ENCODE data around the gene GTF2A1L.
"Not testable (repeated sequence)": the region's sequence is repeated elsewhere in the genome, so short reads cannot be mapped to it uniquely, and the experiment has no call there.

GTF2A1L gene

GRCh38 chr2:48617618-48618017, at the start of gene GTF2A1L:
Gene GTF2A1L (plus strand): TSS chr2:48617856. CDS start chr2:48617875, 19 bp downstream.
- DNase-seq (ENCODE audit: low read depth), result no peak

DNA sequence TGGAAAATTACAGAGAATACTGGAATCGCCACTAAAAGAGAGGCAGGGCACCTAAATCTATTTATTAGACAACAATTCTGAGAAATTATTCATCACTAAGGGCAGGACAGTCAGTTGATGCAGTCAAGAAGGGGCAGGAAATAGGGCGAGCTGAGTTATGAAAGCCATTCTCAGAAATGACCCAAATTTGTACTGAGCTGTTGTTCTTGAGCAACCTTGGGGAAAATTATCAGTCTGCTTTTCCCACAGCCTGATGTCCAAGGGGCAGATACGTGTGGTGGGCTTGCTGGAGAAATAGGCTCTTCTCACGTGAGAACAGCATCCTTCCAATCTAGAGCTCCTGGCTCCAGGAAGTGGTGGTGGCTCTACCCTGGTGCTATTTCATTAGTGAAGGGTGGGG, 49.1 kb upstream of the GTF2A1L start:
- no peak for DNase-seq (ENCODE audit: low read depth)

DNA sequence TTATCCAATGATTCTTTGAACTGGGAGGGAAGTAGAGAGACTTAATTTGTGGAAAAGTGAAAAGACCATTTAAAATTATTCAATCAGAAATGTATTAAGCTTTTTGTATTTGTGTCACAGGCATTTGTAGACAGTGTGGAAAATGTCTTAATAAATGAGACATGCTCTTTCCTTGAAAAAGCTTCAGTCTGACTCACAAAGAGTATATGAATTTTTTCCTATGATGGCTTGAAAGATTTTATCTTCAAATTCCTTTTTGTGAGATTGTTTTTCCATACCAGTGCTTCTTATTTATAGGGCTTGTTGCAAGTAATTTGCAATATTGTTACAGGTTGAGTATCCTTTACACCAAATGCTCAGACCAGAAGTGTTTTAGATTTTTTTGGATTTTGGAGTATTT, 48.2 kb upstream of the GTF2A1L start:
- DNase-seq (ENCODE audit: low read depth), result no peak

- no peak for DNase-seq (ENCODE audit: low read depth)
These were observed 44.8 kb upstream of the GTF2A1L start for GRCh38 chr2:48572816-48573215.

GRCh38 chr2:48574353-48575287, 43.0 kb upstream of the GTF2A1L start:
- DNase-seq (ENCODE audit: low read depth), result no peak

DNA sequence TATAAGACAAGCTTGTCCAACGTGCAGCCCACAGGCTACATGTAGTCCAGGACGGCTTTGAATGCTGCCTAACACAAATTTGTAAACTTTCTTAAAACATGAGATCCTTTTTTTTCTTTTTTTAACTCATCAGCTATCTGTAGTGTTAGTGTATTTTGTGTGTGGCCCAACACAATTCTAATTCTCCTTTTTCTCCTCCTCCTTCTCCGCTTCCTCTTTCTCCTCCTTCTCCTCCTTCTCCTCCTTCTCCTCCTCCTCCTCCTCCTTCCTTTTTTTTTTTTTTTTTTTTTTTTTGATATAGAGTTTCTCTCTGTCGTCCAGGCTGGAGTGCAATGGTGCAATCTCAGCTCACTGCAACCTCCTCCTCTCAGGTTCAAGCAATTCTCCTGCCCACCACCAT, 39.3 kb upstream of the GTF2A1L start:
- DNase-seq (ENCODE audit: low read depth), result no peak

DNA sequence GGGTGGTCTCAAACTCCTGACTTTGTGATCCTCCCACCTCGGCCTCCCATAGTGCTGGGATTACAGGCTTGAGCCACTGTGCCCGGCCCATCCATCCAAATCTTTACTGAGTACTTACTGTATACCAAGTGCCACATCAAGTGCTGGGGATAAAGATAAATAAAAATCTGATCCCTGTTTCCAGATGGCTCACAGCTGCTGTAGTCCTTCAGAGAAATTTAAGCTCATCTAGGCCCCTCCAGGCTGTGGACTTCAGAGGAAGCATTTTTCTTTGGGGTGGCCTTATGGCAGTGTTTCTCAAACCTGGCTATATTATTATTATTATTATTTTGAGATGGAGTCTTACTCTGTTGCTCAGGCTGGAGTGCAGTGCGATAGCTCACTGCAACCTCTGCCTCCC, 33.7 kb upstream of the GTF2A1L start:
- no peak for DNase-seq (ENCODE audit: low read depth)

DNA sequence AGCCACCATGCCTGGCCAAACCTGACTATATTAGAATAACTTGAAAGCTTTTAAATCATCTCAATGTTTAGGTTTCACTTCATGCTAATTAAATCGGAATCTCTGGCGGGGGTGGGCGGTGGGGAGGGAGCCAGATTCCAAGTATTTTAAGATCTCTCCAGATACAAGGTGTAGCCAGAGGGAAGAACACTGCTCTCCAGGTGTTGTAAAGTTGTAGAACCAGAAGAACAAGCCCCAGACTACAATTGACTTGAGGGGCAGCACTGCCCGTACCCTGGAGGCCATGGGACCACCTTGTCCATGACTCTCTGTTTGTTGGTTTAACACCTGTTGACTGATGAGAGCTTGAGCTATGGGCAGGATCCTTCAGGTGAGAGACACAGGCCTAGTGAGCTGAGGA, 33.1 kb upstream of the GTF2A1L start:
- no peak for DNase-seq (ENCODE audit: low read depth)

DNA sequence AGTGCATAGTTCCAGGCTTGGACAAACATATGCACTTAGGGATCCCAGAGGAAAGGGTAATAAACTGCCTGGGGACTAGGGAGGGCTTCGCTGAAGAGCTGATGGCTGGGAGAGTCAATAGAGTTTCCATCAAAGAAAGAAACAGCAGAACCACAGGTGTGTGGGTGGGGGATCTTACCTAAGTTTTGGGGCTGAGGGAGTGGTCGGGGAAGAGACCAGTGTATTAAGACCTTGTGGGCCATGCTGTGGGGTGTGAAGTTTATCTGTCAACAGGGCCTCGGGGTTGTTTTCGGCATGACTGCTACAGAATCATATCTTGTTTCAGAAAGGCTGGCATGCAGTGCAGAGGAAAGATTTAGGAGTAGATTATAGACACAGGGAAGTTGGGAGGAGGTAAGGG, 31.2 kb upstream of the GTF2A1L start:
- no peak for DNase-seq (ENCODE audit: low read depth)

DNA sequence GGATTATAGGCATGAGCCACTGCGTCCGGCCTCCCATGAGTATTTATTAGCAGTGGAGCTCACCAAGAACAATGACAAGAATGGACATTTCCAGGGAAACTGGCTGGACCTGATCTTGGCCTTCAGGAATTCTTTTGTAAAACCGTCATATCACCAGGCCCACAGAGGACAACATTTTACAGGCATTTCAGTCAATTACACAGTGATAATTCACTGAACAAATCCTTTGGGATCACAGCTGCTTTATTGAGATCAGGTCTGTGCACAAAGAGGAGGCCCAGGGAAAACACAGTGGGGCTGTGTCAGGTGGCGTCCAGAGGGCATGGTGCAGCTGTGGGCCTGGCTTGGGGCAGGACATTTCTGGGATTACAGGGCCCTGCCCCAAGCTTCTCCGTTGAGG, 30.1 kb upstream of the GTF2A1L start:
- no peak for DNase-seq (ENCODE audit: low read depth)

DNA sequence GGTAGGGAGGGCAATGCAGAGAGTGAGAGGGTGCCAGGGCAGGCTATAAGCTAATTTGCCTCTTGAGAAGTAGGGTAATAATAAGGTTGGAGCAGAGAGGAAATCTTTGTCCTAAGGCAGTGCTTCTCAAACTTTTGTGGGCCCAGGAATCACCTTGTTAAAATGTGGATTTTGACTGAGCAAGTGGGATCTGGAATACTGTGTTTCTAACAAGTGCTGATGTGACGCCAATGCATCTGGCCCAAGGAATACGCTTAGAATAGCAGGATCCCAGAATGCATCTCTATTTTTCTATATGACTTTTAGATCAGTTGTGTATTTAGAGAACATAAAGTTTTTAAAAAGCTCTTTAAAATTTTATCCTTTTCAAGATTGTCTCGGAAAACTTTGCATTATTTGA, 29.7 kb upstream of the GTF2A1L start:
- no peak for DNase-seq (ENCODE audit: low read depth)

- DNase-seq (ENCODE audit: low read depth), result no peak
These were observed 28.9 kb upstream of the GTF2A1L start for GRCh38 chr2:48588745-48589144.

DNA sequence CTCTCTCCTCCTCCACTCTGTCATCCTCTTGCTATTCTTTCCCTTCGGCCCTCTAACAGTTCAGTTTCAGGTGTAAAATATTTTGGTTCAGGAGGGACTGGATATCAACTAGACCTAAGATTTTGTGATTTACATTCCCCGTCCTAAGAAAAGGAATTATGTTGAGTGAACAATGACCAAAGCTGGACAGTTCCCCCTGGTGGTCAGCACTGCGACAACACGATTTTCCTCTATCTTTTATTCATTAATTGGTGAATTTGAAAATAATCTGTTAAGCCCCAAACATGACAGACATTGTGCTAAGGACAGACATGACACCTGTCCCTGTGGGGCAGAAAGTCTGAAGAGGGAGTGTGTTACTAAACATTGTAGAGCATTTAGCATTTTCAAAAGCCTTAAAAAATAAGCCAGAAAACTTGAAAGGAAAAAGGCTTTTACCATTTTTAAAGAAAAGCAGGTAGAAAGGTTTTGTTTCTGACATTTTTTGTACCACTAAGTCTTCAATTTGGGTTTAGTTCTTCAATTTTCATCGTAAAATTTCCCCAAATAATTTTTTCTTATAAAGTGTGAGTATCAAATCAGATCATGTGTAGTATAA, 28.4 kb upstream of the GTF2A1L start:
- DNase-seq (ENCODE audit: low read depth), result no peak

DNA sequence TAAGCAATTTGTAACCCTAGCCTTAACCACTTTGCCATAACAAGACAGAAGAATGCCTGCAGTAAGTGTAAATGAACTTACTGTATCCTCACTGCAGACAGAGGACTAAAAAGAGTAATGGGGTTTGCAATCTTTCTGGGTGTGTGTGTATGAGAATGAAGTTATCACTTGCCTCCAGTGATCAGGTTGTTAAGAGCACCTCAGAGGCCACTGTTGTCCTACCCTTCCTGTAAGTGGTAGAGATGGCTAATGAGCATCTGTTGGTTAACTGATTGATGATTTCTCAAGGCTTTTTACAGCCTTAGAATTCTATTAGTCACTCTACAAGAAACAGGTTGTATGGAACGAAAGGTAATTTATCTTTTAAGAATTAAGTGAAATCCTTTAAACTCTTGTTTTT, 27.6 kb upstream of the GTF2A1L start:
- DNase-seq (ENCODE audit: low read depth), result no peak

- no peak for DNase-seq (ENCODE audit: low read depth)
These were observed 25.6 kb upstream of the GTF2A1L start for GRCh38 chr2:48592067-48592466.

DNA sequence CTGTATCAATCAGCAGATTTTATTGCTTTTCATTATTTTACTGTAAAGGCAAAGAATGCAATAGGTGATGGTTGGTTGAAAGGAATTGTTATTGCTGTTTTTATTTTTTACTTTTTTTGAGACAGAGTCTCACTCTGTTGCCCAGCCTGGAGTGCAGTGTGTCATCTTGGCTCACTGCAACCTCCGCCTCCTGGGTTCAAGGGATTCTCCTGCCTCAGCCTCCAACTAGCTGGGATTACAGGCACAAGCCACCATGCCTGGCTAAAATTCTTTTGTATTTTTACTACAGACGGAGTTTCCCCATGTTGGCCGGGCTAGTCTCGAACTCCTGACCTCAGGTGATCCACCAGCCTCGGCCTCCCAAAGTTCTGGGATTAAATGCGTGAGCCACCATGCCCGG, 20.9 kb upstream of the GTF2A1L start:
- DNase-seq (ENCODE audit: low read depth), result not testable (repeated sequence)

DNA sequence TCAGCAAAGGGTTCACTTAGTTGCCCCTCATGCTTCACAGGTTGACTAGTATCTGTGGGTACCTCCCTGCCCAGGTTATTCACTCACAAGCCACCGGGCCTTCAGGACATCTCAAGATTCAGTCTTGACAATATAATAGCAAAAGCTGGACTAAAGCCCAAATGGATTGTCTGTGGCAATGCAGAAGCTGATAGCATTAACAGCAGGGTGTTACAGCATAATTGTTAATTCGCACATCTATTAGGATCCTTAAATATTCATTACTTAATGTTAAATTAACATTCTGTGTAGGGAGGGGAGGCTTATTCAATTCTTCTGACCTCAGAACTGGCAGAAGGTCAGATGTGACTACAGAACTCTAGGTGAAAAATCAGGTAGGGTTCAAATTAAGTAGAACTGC, 20.2 kb upstream of the GTF2A1L start:
- no peak for DNase-seq (ENCODE audit: low read depth)

DNA sequence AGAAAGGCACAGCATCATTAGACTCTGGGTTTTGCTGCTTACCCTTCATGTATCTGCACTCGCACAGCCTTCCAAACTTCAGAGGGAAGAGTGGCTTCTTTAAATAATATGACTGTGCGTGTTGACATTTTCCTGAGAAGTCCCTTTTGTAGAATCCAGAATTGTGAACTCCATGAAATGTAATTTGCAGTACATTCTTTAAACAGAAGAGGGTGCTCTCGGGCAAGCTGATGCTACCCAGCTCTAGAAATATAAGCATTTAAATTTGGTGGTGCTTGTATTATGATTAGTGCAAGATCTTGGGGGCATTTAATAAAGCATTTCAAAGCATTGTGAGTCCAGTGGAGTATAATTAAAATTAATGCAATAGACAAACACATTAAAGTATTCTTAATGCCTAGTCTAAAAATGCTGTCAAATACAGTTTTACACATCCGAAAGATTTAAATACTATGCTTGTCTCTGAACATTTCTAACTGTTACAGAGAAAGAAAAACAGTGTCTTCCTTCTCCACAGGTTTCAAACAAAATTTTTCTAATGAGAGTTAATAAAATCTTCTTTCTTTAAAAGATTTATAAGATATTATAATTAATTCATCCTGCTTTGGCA, 17.3 kb upstream of the GTF2A1L start:
- no peak for DNase-seq (ENCODE audit: low read depth)

DNA sequence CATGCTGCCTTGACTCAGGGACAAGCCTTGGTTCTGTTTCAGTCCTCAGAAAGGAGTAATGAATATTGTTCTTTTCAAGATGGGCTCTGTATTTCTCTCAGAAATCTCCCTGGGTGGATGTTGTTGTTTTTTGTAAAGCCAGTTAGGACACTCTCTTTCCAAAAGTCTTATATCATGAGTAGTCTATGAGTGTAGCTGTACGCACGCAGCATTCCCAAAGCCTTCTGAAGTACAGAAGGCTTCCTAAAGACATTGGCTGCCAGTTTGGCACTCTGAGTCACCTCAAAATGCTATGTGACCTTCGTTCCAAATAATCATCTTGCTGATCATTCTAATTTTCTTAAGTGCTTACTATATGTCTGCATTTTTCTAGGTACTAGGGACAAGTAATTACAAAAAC, 16.7 kb upstream of the GTF2A1L start:
- DNase-seq (ENCODE audit: low read depth), result no peak

DNA sequence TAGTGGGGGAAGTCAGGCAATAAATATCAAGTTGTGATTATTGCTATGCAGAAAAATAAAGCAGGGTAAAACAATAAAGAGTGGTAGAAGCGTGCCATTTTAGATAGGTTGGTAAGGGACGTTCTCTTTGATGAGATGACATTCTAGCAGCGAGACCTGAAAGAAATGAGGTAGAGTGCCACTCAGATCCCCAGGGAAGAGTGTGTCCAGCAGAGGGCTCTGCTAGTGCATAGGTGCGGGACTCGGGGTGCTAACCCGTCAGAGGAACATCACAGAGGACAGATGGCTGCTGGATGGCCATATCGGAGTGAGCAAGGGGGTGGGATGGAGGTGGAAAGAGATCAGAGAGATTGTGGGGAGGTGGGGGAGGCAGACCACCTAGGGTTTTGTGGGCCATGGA, 16.3 kb upstream of the GTF2A1L start:
- no peak for DNase-seq (ENCODE audit: low read depth)

- DNase-seq (ENCODE audit: low read depth), result no peak
These were observed 12.0 kb upstream of the GTF2A1L start for GRCh38 chr2:48605482-48606175.

GRCh38 chr2:48607307-48608014, 10.2 kb upstream of the GTF2A1L start:
- DNase-seq (ENCODE audit: low read depth), result no peak
